H9 (cell line): ENCODE results near the gene CCNT1. TPM values are rescaled to one million over a fixed set of nuclear protein-coding genes. Genes with fewer than 3 reads are reported as not detected.
A peak's percentile ranks its signal among the peaks of the same experiment; 100 is the strongest.

Source experiments
- DNase-seq: peaks from one replicate; pipeline ENCODE4 v3.0.0-alpha.2; 2017
- H2AFZ ChIP-seq: one replicate; pipeline ENCODE4 v1.6.1; 2013; ENCODE audit warnings: mild to moderate bottlenecking, low read length, control low read depth, moderate library complexity
- H2AK5ac ChIP-seq: 2 replicates; pipeline ENCODE4 v1.6.1; 2013; ENCODE audit warnings: low read length, control low read depth, mixed read lengths; ENCODE audit not compliant: insufficient read length
- H2BK120ac ChIP-seq: one replicate; pipeline ENCODE4 v1.6.1; 2013; ENCODE audit warnings: low read depth, mild to moderate bottlenecking, low read length, control low read depth, inconsistent platforms; ENCODE audit not compliant: poor library complexity, severe bottlenecking
- H2BK12ac ChIP-seq: 2 replicates; pipeline ENCODE4 v1.6.1; 2013; ENCODE audit warnings: low read length, control low read depth, mixed read lengths, low read depth; ENCODE audit not compliant: insufficient read length
- H2BK15ac ChIP-seq: 2 replicates; pipeline ENCODE4 v1.6.1; 2013; ENCODE audit warnings: low read depth, low read length, control low read depth
- H2BK20ac ChIP-seq: one replicate; pipeline ENCODE4 v1.6.1; 2013; ENCODE audit warnings: low read depth, mild to moderate bottlenecking, low read length, control low read depth, inconsistent platforms; ENCODE audit not compliant: poor library complexity, severe bottlenecking
- H2BK5ac ChIP-seq: 2 replicates; pipeline ENCODE4 v1.6.1; 2013; ENCODE audit warnings: low read length, control low read depth, mixed read lengths; ENCODE audit not compliant: insufficient read length
- H3K14ac ChIP-seq: 2 replicates; pipeline ENCODE4 v1.6.1; 2013; ENCODE audit warnings: low read length, control low read depth; ENCODE audit not compliant: insufficient read depth
- H3K18ac ChIP-seq: 2 replicates; pipeline ENCODE4 v1.6.1; 2013; ENCODE audit warnings: low read depth, mild to moderate bottlenecking, mixed read lengths, low read length, control low read depth; ENCODE audit not compliant: insufficient read length
- H3K23ac ChIP-seq: 2 replicates; pipeline ENCODE4 v1.6.1; 2013; ENCODE audit warnings: low read length, control low read depth, mixed read lengths, low read depth; ENCODE audit not compliant: insufficient read length
- H3K23me2 ChIP-seq: 2 replicates; pipeline ENCODE4 v1.6.1; 2013; ENCODE audit warnings: low read depth, mild to moderate bottlenecking, mixed read lengths, low read length, control low read depth; ENCODE audit not compliant: insufficient read length, poor library complexity, severe bottlenecking
- H3K27ac ChIP-seq: 2 replicates; pipeline ENCODE4 v1.5.1; 2013; ENCODE audit warnings: low read length, control low read depth, mixed read lengths, low read depth; ENCODE audit not compliant: insufficient read length
- H3K27me3 ChIP-seq: 2 replicates; pipeline ENCODE4 v1.6.1; 2013; ENCODE audit warnings: low read length, control low read depth, inconsistent platforms; ENCODE audit not compliant: insufficient read depth
- H3K4ac ChIP-seq: 2 replicates; pipeline ENCODE4 v1.6.1; 2013; ENCODE audit warnings: low read depth, mild to moderate bottlenecking, control low read depth, inconsistent platforms, low read length, moderate library complexity
- H3K4me1 ChIP-seq: 2 replicates; pipeline ENCODE4 v1.6.1; 2013; ENCODE audit warnings: low read length, control low read depth, inconsistent platforms; ENCODE audit not compliant: insufficient read depth
- H3K4me2 ChIP-seq: 2 replicates; pipeline ENCODE4 v1.6.1; 2013; ENCODE audit warnings: low read length, control low read depth, mixed read lengths; ENCODE audit not compliant: insufficient read length, insufficient read depth
- H3K56ac ChIP-seq: 2 replicates; pipeline ENCODE4 v1.6.1; 2013; ENCODE audit warnings: low read depth, mild to moderate bottlenecking, mixed read lengths, low read length, control low read depth; ENCODE audit not compliant: insufficient read length
- H3K79me1 ChIP-seq: 2 replicates; pipeline ENCODE4 v1.6.1; 2013; ENCODE audit warnings: low read depth, mild to moderate bottlenecking, moderate library complexity, low read length, control low read depth, inconsistent platforms; ENCODE audit not compliant: insufficient read depth, poor library complexity, severe bottlenecking
- H3K79me2 ChIP-seq: 2 replicates; pipeline ENCODE4 v1.6.1; 2013; ENCODE audit warnings: low read length, control low read depth, inconsistent platforms; ENCODE audit not compliant: insufficient read depth
- H3K9ac ChIP-seq: 2 replicates; pipeline ENCODE4 v1.6.1; 2013; ENCODE audit warnings: low read length, control low read depth, mixed read lengths; ENCODE audit not compliant: insufficient read length; ENCODE audit errors: extremely low read depth
- H3K9me3 ChIP-seq: one replicate; pipeline ENCODE4 v1.6.1; 2013; ENCODE audit warnings: low read depth, low read length, inconsistent platforms; ENCODE audit not compliant: control insufficient read depth
- H3T11ph ChIP-seq: one replicate; pipeline ENCODE4 v1.6.1; 2013; ENCODE audit warnings: mild to moderate bottlenecking, low read length, control low read depth, inconsistent platforms
- H4K20me1 ChIP-seq: one replicate; pipeline ENCODE4 v1.6.1; 2013; ENCODE audit not compliant: control insufficient read depth, insufficient read length, insufficient read depth
- H4K5ac ChIP-seq: 2 replicates; pipeline ENCODE4 v1.6.1; 2013; ENCODE audit warnings: low read depth, mild to moderate bottlenecking, mixed read lengths, low read length, control low read depth; ENCODE audit not compliant: insufficient read length
- H4K8ac ChIP-seq: replicated peaks from 2 replicates; pipeline ENCODE4 v1.6.1; 2013; ENCODE audit warnings: low read length, control low read depth, mixed read lengths, low read depth; ENCODE audit not compliant: insufficient read length
- H4K91ac ChIP-seq: 2 replicates; pipeline ENCODE4 v1.6.1; 2013; ENCODE audit warnings: low read depth, mild to moderate bottlenecking, moderate library complexity, mixed read lengths, low read length, control low read depth; ENCODE audit not compliant: insufficient read length
- H3K27ac Mint-ChIP-seq, 3 experiments: 2 replicates in 2 of 3; 3 replicates in 1 of 3; pipeline ENCODE4 v1.8.0; 2020 to 2021; ENCODE audit warnings: mixed read lengths in 3 of 3, mild to moderate bottlenecking in 1 of 3, moderate library complexity in 1 of 3
- H3K27me3 Mint-ChIP-seq: 2 replicates; pipeline ENCODE4 v1.8.0; 2021; ENCODE audit warnings: low read depth, mild to moderate bottlenecking, moderate library complexity, mixed read lengths
- H3K36me3 Mint-ChIP-seq, 3 experiments: 2 replicates in 2 of 3; 3 replicates in 1 of 3; pipeline ENCODE4 v1.8.0; 2020 to 2021; ENCODE audit warnings: low read depth in 3 of 3, mixed read lengths in 3 of 3; ENCODE audit not compliant: insufficient read depth in 1 of 3
- H3K4me1 Mint-ChIP-seq, 2 experiments: 2 replicates each; pipeline ENCODE4 v1.8.0; 2020; ENCODE audit warnings: mixed read lengths in 2 of 2
- H3K4me3 Mint-ChIP-seq, 2 experiments: 2 replicates in 1 of 2; 3 replicates in 1 of 2; pipeline ENCODE4 v1.8.0; 2020 to 2021; ENCODE audit warnings: mild to moderate bottlenecking in 2 of 2, mixed read lengths in 2 of 2, moderate library complexity in 1 of 2
- H3K9me3 Mint-ChIP-seq, 2 experiments: 2 replicates in 1 of 2; 3 replicates in 1 of 2; pipeline ENCODE4 v1.8.0; 2020; ENCODE audit warnings: mild to moderate bottlenecking in 2 of 2, mixed read lengths in 2 of 2, moderate library complexity in 1 of 2
- CTCF ChIP-seq: fragments of 200-600 bp; sonication (generic); conservative IDR thresholded peaks from 3 replicates; pipeline ENCODE4 v1.8.0; 2021; ENCODE audit warnings: antibody characterized with exemption, mild to moderate bottlenecking
- WGBS: extraction: QIAGEN DNeasy Blood & Tissue Kit; methylation state at CpG from one replicate; pipeline ENCODE4 v1.1.7; 2013; ENCODE audit warnings: missing lambda C conversion rate, low lambda C conversion rate, mixed read lengths; ENCODE audit not compliant: insufficient read length; ENCODE audit errors: extremely low coverage; 5-methylcytosine and 5-hydroxymethylcytosine counted together
- total RNA-seq: library from RNA; stranded (reverse); gene quantifications from 2 replicates; pipeline ENCODE4 v1.2.1, GENCODE V29; 2021

Gene CCNT1
- total RNA-seq, 1 experiment from 2014 or later, result 53.1 TPM

GRCh38 chr12:48683534-48683933 is 33.0 kb downstream of the CCNT1 start:
- Histone ChIP-seq H2AK5ac (no peak overlapping the region), H3K9ac (no peak overlapping the region), H2BK12ac (no peak overlapping the region), H2BK15ac (no peak overlapping the region), H3K79me1 (peaks cover 12% of the 10 kb centered on the region), H4K91ac (no peak overlapping the region), H3K23me2 (peaks cover 3% of the 10 kb centered on the region), H2BK120ac (no peak overlapping the region), H3K23ac (no peak overlapping the region), H3K4ac (no peak overlapping the region), H4K20me1 (peaks cover 2% of the 10 kb centered on the region), H3K27ac (no peak overlapping the region), H3K9me3 (no peaks in the 10 kb centered on the region), H3K79me2 (peaks cover 27% of the 10 kb centered on the region), H3K4me1 (peaks cover 6% of the 10 kb centered on the region), H2BK20ac (no peak overlapping the region), H3T11ph (no peak overlapping the region), H3K14ac (no peak overlapping the region), H2BK5ac (no peak overlapping the region), H3K18ac (no peak overlapping the region), H2AFZ (no peak overlapping the region), H3K56ac (no peak overlapping the region), H3K4me2 (no peak overlapping the region), H4K5ac (no peak overlapping the region), H3K27me3 (no peaks in the 10 kb centered on the region), H4K8ac (no peak overlapping the region)
- no peaks in the 10 kb centered on the region for H3K9me3 Mint-ChIP-seq
- no peak for DNase-seq
- H3K4me1 Mint-ChIP-seq, result peaks cover 17 to 22% of the 10 kb centered on the region in 2 experiments
- H3K36me3 Mint-ChIP-seq, result peaks cover 24 to 43% (median 30%) of the 10 kb centered on the region in 3 experiments; a peak in 6 of 7 replicates
- no CpG with 5 or more reads among the region's 4 CpGs for WGBS
- TF ChIP-seq CTCF, result no peak
- peak overlapping the region; percentile 15 to 40; a peak in 2 of 5 replicates for H3K4me3 Mint-ChIP-seq
- peaks cover 1% of the 10 kb centered on the region; the same call in 1 of the 2 replicates for H3K27me3 Mint-ChIP-seq
- no peak overlapping the region for H3K27ac Mint-ChIP-seq
